SU-DHL-6 (cell line): ENCODE measurements around the gene TFF2.

Source experiments
- CTCF ChIP-seq: fragments of 200-600 bp; sonication (generic); IDR thresholded peaks from one replicate; pipeline ENCODE4 v1.5.1; 2017; ENCODE audit warnings: antibody characterized with exemption, mild to moderate bottlenecking, low read length, moderate library complexity; ENCODE audit not compliant: insufficient read depth, poor library complexity, severe bottlenecking
- EZH2phosphoT487 ChIP-seq: fragments of 200-600 bp; sonication (generic), shearing (Covaris generic); conservative IDR thresholded peaks from 2 replicates; pipeline ENCODE4 v1.6.1; 2018; ENCODE audit warnings: mild to moderate bottlenecking, antibody characterized with exemption, low read length, moderate library complexity, mixed read lengths

- no peak for TF ChIP-seq CTCF
- no peak for TF ChIP-seq EZH2phosphoT487
Measured at GRCh38 chr21:42375966-42376337, 25.2 kb upstream of the TFF2 start.
